WTC11 (cell line): Measurements from ENCODE around the gene BLOC1S1. TPM values are rescaled to one million over a fixed set of nuclear protein-coding genes. Genes with fewer than 3 reads are reported as not detected.

Experiments
- ATAC-seq: fragments of 200-7000 bp; cut with Tn5 transposase; 2 replicates; pipeline ENCODE4 v1.10.0; 2021; ENCODE audit warnings: mild to moderate bottlenecking, moderate library complexity
- CTCF ChIA-PET: fragments of 300-600 bp; sonication (Branson Sonifier 250); formaldehyde crosslinking; loops from one replicate; lab custom pipeline; 2021; ENCODE audit warnings: antibody characterized with exemption; lab: Charles Lee
- POLR2A ChIA-PET: fragments of 350-600 bp; sonication (Branson Sonifier 250); formaldehyde crosslinking; loops from one replicate; lab custom pipeline; 2021; ENCODE audit warnings: antibody characterized with exemption; lab: Charles Lee
- DNase-seq: peaks from one replicate; pipeline ENCODE4 v3.0.0; 2021; ENCODE audit warnings: low spot score
- H3K27ac Mint-ChIP-seq: 2 replicates; pipeline ENCODE4 v1.8.0; 2021; ENCODE audit warnings: mixed read lengths
- H3K27me3 Mint-ChIP-seq: 2 replicates; pipeline ENCODE4 v1.8.0; 2021; ENCODE audit warnings: low read depth, mild to moderate bottlenecking, moderate library complexity, mixed read lengths
- H3K36me3 Mint-ChIP-seq: 2 replicates; pipeline ENCODE4 v1.8.0; 2021; ENCODE audit warnings: mixed read lengths
- H3K4me1 Mint-ChIP-seq: 2 replicates; pipeline ENCODE4 v1.8.0; 2022; ENCODE audit warnings: mixed read lengths
- H3K4me3 Mint-ChIP-seq: 2 replicates; pipeline ENCODE4 v1.8.0; 2021; ENCODE audit warnings: mild to moderate bottlenecking, moderate library complexity, mixed read lengths
- H3K9me3 Mint-ChIP-seq: 2 replicates; pipeline ENCODE4 v1.8.0; 2021; ENCODE audit warnings: mixed read lengths
- AR ChIP-seq: fragments of 250-450 bp; sonication (Bioruptor Pico); IDR thresholded peaks from 2 replicates; pipeline ENCODE4 v1.9.0; 2021; ENCODE audit warnings: mild to moderate bottlenecking
- ARID4B ChIP-seq: sonication (generic); formaldehyde crosslinking; IDR thresholded peaks from 2 replicates; pipeline ENCODE4 v1.8.0; 2023; ENCODE audit warnings: missing genetic modification reagents, mild to moderate bottlenecking, borderline replicate concordance
- ATF1 ChIP-seq: sonication (generic); formaldehyde crosslinking; IDR thresholded peaks from 2 replicates; pipeline ENCODE4 v1.8.1; 2023; ENCODE audit warnings: mild to moderate bottlenecking, moderate library complexity, missing genetic modification reagents
- ATF2 ChIP-seq: sonication (generic); formaldehyde crosslinking; IDR thresholded peaks from 2 replicates; pipeline ENCODE4 v1.8.1; 2022; ENCODE audit warnings: low read depth, missing genetic modification reagents, borderline replicate concordance
- E2F4 ChIP-seq: sonication (generic); formaldehyde crosslinking; IDR thresholded peaks from 2 replicates; pipeline ENCODE4 v1.8.1; 2022; ENCODE audit warnings: low read depth, mild to moderate bottlenecking, moderate library complexity, missing genetic modification reagents, borderline replicate concordance
- ESRRA ChIP-seq: sonication (generic); formaldehyde crosslinking; IDR thresholded peaks from 2 replicates; pipeline ENCODE4 v1.8.1; 2022; ENCODE audit warnings: mild to moderate bottlenecking, missing genetic modification reagents, borderline replicate concordance
- HMGXB4 ChIP-seq: sonication (generic); formaldehyde crosslinking; IDR thresholded peaks from 2 replicates; pipeline ENCODE4 v1.8.1; 2023; ENCODE audit warnings: mild to moderate bottlenecking, moderate library complexity, missing genetic modification reagents
- JUN ChIP-seq: sonication (generic); formaldehyde crosslinking; IDR thresholded peaks from 2 replicates; pipeline ENCODE4 v1.8.0; 2023; ENCODE audit warnings: mild to moderate bottlenecking, missing genetic modification reagents
- NFATC4 ChIP-seq: fragments of 250-450 bp; sonication (Bioruptor Pico); IDR thresholded peaks from 2 replicates; pipeline ENCODE4 v1.9.0; 2021; ENCODE audit warnings: mild to moderate bottlenecking
- OVOL2 ChIP-seq: fragments of 250-450 bp; sonication (Bioruptor Pico); IDR thresholded peaks from 2 replicates; pipeline ENCODE4 v1.9.0; 2021; ENCODE audit warnings: mild to moderate bottlenecking, borderline replicate concordance
- RELA ChIP-seq: sonication (generic); formaldehyde crosslinking; IDR thresholded peaks from 2 replicates; pipeline ENCODE4 v1.8.1; 2022; ENCODE audit warnings: missing genetic modification reagents, mild to moderate bottlenecking, borderline replicate concordance
- SMAD3 ChIP-seq: sonication (generic); formaldehyde crosslinking; IDR thresholded peaks from 2 replicates; pipeline ENCODE4 v1.8.0; 2022; ENCODE audit warnings: missing genetic modification reagents, mild to moderate bottlenecking, borderline replicate concordance
- SMAD4 ChIP-seq: sonication (generic); formaldehyde crosslinking; IDR thresholded peaks from 2 replicates; pipeline ENCODE4 v1.8.0; 2022; ENCODE audit warnings: mild to moderate bottlenecking, missing genetic modification reagents
- SOX15 ChIP-seq: fragments of 250-450 bp; sonication (Bioruptor Pico); IDR thresholded peaks from 2 replicates; pipeline ENCODE4 v1.9.0; 2021; ENCODE audit warnings: mild to moderate bottlenecking
- SP1 ChIP-seq: sonication (generic); formaldehyde crosslinking; conservative IDR thresholded peaks from 2 replicates; pipeline ENCODE4 v1.8.1; 2022; ENCODE audit warnings: missing genetic modification reagents
- TP53 ChIP-seq: sonication (generic); formaldehyde crosslinking; IDR thresholded peaks from 2 replicates; pipeline ENCODE4 v1.8.1; 2023; ENCODE audit warnings: mild to moderate bottlenecking, missing genetic modification reagents
- USF2 ChIP-seq: sonication (generic); formaldehyde crosslinking; IDR thresholded peaks from 2 replicates; pipeline ENCODE4 v1.8.1; 2023; ENCODE audit warnings: mild to moderate bottlenecking, missing genetic modification reagents, moderate library complexity
- ZBTB43 ChIP-seq: sonication (generic); formaldehyde crosslinking; IDR thresholded peaks from 2 replicates; pipeline ENCODE4 v1.8.1; 2023; ENCODE audit warnings: mild to moderate bottlenecking, missing genetic modification reagents
- ZNF232 ChIP-seq: sonication (generic); formaldehyde crosslinking; IDR thresholded peaks from 2 replicates; pipeline ENCODE4 v1.8.0; 2022; ENCODE audit warnings: mild to moderate bottlenecking, missing genetic modification reagents
- ZSCAN18 ChIP-seq: fragments of 250-450 bp; sonication (Bioruptor Pico); IDR thresholded peaks from 2 replicates; pipeline ENCODE4 v2.1.2; 2022; ENCODE audit warnings: mild to moderate bottlenecking, moderate library complexity
- total RNA-seq: library from RNA; stranded (reverse); gene quantifications from 3 replicates; pipeline ENCODE4 v1.2.3, GENCODE V29; 2021

Gene BLOC1S1
- total RNA-seq, 1 experiment from 2014 or later = 81.9 TPM

- no peak for TF ChIP-seq USF2
- TF ChIP-seq, all 79 proteins: peak for 0
Measured at GRCh38 chr12:55676707-55677106, 39.1 kb upstream of the BLOC1S1 start (continued).

GRCh38 chr12:55679691-55680090, 36.2 kb upstream of the BLOC1S1 start:
- Mint-ChIP-seq H3K9me3 (no peaks in the 10 kb centered on the region), H3K27ac (no peak overlapping the region), H3K4me3 (no peak overlapping the region), H3K27me3 (peaks cover 13% of the 10 kb centered on the region), H3K4me1 (peaks cover 14% of the 10 kb centered on the region), H3K36me3 (no peaks in the 10 kb centered on the region)
- DNase-seq = no peak
- no peak for ATAC-seq
- CTCF ChIA-PET = no interaction called here
- POLR2A ChIA-PET = no interaction called here
- TF ChIP-seq OVOL2 (no peak), TP53 (CRISPR knock-in tag) (no peak), ARID4B (no peak), ZSCAN18 (CRISPR knock-in tag) (no peak), HMGXB4 (CRISPR knock-in tag) (no peak), ESRRA (no peak), JUN (CRISPR knock-in tag) (no peak), NFATC4 (CRISPR knock-in tag) (no peak), SOX15 (no peak), ATF1 (no peak), SMAD3 (no peak), RELA (CRISPR knock-in tag) (no peak), ZNF232 (no peak), AR (CRISPR knock-in tag) (no peak), ATF2 (no peak), SP1 (CRISPR knock-in tag) (no peak), E2F4 (CRISPR knock-in tag) (no peak), ZBTB43 (CRISPR knock-in tag) (no peak), SMAD4 (CRISPR knock-in tag) (no peak)
